B cell (primary cell): ENCODE results near the gene IFI44L.

ENCODE experiments used
- EZH2 ChIP-seq: IDR thresholded peaks from 2 replicates; pipeline ENCODE4 v1.6.1; 2012; ENCODE audit warnings: borderline replicate concordance, low read depth, mild to moderate bottlenecking, moderate library complexity, low read length; ENCODE audit not compliant: insufficient read depth, poor library complexity, severe bottlenecking
- TF ChIP-seq, protein P1 (sequence below): fragments of 200-600 bp; IDR thresholded peaks from one replicate; pipeline ENCODE4 v1.8.0; 2022; ENCODE audit warnings: antibody characterized with exemption, mild to moderate bottlenecking

DNA sequence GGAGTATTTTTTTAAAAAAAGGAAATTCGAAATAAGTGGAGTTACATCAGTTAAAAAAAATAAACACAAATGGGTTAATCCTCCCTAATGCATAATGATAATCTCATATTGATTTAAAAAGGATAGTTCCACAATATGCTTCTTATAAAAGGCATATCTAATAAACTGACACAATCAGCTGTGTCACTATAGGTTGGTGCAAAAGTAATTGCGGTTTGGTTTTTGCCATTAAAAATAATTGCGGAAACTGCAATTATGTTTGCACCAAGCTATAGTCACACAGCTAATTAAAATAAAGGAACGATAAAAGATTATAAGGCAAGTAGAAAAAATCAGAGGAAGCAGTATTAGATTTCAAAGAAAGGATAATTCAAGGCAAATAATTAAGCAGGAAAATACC, 21.0 kb upstream of the IFI44L start:
- TF ChIP-seq, protein P1, sequence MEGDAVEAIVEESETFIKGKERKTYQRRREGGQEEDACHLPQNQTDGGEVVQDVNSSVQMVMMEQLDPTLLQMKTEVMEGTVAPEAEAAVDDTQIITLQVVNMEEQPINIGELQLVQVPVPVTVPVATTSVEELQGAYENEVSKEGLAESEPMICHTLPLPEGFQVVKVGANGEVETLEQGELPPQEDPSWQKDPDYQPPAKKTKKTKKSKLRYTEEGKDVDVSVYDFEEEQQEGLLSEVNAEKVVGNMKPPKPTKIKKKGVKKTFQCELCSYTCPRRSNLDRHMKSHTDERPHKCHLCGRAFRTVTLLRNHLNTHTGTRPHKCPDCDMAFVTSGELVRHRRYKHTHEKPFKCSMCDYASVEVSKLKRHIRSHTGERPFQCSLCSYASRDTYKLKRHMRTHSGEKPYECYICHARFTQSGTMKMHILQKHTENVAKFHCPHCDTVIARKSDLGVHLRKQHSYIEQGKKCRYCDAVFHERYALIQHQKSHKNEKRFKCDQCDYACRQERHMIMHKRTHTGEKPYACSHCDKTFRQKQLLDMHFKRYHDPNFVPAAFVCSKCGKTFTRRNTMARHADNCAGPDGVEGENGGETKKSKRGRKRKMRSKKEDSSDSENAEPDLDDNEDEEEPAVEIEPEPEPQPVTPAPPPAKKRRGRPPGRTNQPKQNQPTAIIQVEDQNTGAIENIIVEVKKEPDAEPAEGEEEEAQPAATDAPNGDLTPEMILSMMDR: no peak
- no peak for TF ChIP-seq EZH2
